ENCODE results near the gene NHLRC4. TPM values are rescaled to one million over a fixed set of nuclear protein-coding genes. Genes with fewer than 3 reads are reported as not detected.

The NHLRC4 gene
- total and polyA plus RNA-seq, 9 of the 15 experiments (the other 6 are each of a cell fraction or from before 2014, with no cell fraction given) = 0.24 to 3.7 (median 1.3) TPM; not detected in 2

DNA sequence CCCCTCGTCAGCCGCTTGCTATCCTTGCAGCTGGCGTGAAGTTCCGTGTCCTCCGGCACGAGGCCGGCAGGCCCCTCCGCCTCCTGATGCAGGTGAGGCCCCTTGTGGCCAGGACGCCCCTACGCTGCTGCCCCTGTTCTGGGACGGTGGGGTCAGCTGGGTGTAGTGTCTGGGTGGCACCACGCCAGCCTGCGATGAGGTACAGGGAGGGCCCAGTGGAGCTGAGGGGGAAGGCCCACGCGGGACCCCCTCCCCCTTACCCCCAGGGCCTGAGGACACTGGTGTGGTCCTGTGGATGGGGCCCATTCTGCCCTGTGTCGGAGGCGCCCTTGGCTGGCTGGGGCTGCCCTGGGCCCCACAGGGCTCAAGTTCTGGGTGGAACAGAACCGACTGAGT, 15.4 kb downstream of the NHLRC4 start:
- Histone ChIP-seq H3K9me1 (ENCODE audit: control insufficient read depth, insufficient read depth, low read length) (peaks cover 7% of the 10 kb centered on the region), H3K27ac (ENCODE audit: extremely low read depth, low read depth, low read length) (no peak overlapping the region), H3K4me2 (ENCODE audit: insufficient read depth, low read length) (no peak overlapping the region), H2AFZ (ENCODE audit: low read depth, low read length) (no peak overlapping the region), H3K36me3 (ENCODE audit: control insufficient read depth, insufficient read depth, low read length) (no peaks in the 10 kb centered on the region; the same call in 2 of the 3 replicates), H3K9ac (ENCODE audit: insufficient read depth in 1 of 2, low read depth in 2 of 2, low read length in 2 of 2) (no peak overlapping the region), H3K4me3 (no peak overlapping the region), H4K20me1 (replicated peaks; ENCODE audit: control insufficient read depth, insufficient read depth, low read length) (peaks cover 10% of the 10 kb centered on the region; the same call in 1 of the 2 replicates), H3K79me2 (ENCODE audit: control insufficient read depth, insufficient read depth, low read length) (0 out of 3 replicates have a peak, but pooled peaks cover 4% of the 10 kb centered on the region), H3K27me3 (ENCODE audit: control insufficient read depth in 2 of 2, insufficient read depth in 2 of 2, low read length in 2 of 2) (no peaks in the 10 kb centered on the region), H3K4me1 (replicated peaks in 1 of 2; ENCODE audit: control insufficient read depth in 2 of 2, insufficient read depth in 2 of 2, low read length in 2 of 2) (peaks cover 0 to 81% of the 10 kb centered on the region in 2 experiments), H3K9me3 (replicated peaks; ENCODE audit: control insufficient read depth, insufficient read depth, low read depth, low read length) (no peaks in the 10 kb centered on the region)
- ATAC-seq (no peak), DNase-seq (ENCODE audit: extremely low read depth in 1 of 4, low spot score in 3 of 4) (no peak), FAIRE-seq (no peak)
- in situ Hi-C loops (cut with MboI) = no loop called here
- TF ChIP-seq HNRNPL (IDR thresholded peaks at IDR 0.05; ENCODE audit: low read depth, low read length) = 0 out of 2 replicates have a peak, but pooled peaks have one; percentile 3
- peak; percentile 46 for TF ChIP-seq POLR2G (IDR thresholded peaks at IDR 0.05; ENCODE audit: low read depth, low read length)
- no peak for TF ChIP-seq NBN (IDR thresholded peaks at IDR 0.05; ENCODE audit: low read depth)
- no TSS peak for BruUV-seq (replicated peaks)
- ChIA-PET POLR2A (interaction anchor here (0.6 to 0.8 kb wide), 2 partner anchors 15 to 56 kb away, joined by 3 to 4 read pairs; partner anchors contain the start of gene NHLRC4), CTCF (ENCODE audit: low intra/inter-chr PET ratio) (no interaction called here)
- WGBS (ENCODE audit: insufficient coverage, low coverage, missing lambda C conversion rate) = 84% methylated on average over 10 of the region's 18 CpGs
- intact Hi-C loops (cut with micrococcal nuclease) = no loop called here

DNA sequence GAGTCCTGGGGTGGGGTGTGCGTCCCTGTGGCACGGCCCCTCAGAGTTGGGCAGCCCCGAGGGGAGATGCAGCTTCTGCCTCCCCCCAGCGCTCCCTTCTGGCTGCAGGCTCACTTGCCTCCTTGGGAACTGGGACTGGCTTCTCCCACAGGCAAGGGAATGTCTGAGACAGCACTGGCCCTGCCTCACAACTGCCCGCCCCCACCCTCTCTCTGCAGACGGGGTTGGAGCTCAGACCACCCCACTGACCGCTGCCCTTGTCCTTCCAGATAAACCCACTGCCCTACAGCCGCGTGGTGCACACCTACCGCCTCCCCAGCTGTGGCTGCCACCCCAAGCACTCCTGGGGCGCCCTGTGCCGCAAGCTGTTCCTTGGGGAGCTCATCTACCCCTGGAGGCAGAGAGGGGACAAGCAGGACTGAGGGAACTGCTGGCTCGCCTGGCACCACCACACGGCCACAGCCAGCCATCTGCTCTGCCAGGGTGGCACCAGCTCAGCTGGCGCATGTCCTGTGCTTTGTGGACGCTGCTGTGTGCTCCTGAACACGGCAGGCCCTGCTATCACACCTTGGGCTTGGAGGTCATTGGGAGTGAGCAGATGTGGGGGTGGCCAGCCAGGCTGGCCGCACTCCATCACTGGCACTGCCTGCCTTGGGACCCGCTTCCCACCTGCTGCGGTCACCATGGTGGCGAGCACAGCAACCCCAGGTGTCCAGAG, 16.0 kb downstream of the NHLRC4 start:
- H4K20me1 ChIP-seq (replicated peaks; ENCODE audit: control insufficient read depth, insufficient read depth, low read length) = peaks cover 10% of the 10 kb centered on the region; the same call in 1 of the 2 replicates
- H3K9me3 ChIP-seq (replicated peaks; ENCODE audit: control insufficient read depth, insufficient read depth, low read depth, low read length) = no peaks in the 10 kb centered on the region
- no peak overlapping the region for H3K27ac ChIP-seq (ENCODE audit: extremely low read depth, low read depth, low read length)
- DNase-seq (ENCODE audit: extremely low read depth in 1 of 4, low spot score in 3 of 4) (no peak), ATAC-seq (no peak), FAIRE-seq (no peak)
- H3K4me2 ChIP-seq (ENCODE audit: insufficient read depth, low read length) = no peak overlapping the region
- no TSS peak for BruUV-seq (replicated peaks)
- 87% methylated on average over 17 of the region's 21 CpGs for WGBS (ENCODE audit: insufficient coverage, low coverage, missing lambda C conversion rate)
- H3K9me1 ChIP-seq (ENCODE audit: control insufficient read depth, insufficient read depth, low read length) = peaks cover 5% of the 10 kb centered on the region
- intact Hi-C loops (cut with micrococcal nuclease) = no loop called here
- peaks cover 10% of the 10 kb centered on the region for H3K79me2 ChIP-seq (ENCODE audit: control insufficient read depth, insufficient read depth, low read length)
- H2AFZ ChIP-seq (ENCODE audit: low read depth, low read length) = no peak overlapping the region
- POLR2A ChIA-PET = interaction anchor here (0.6 to 0.8 kb wide), 3 partner anchors 16 to 363 kb away, joined by 3 to 4 read pairs (median 4); partner anchors contain the start of gene NHLRC4
- H3K27me3 ChIP-seq (ENCODE audit: control insufficient read depth in 2 of 2, insufficient read depth in 2 of 2, low read length in 2 of 2) = no peaks in the 10 kb centered on the region
- in situ Hi-C loops (cut with MboI) = no loop called here
- TF ChIP-seq, protein P1, sequence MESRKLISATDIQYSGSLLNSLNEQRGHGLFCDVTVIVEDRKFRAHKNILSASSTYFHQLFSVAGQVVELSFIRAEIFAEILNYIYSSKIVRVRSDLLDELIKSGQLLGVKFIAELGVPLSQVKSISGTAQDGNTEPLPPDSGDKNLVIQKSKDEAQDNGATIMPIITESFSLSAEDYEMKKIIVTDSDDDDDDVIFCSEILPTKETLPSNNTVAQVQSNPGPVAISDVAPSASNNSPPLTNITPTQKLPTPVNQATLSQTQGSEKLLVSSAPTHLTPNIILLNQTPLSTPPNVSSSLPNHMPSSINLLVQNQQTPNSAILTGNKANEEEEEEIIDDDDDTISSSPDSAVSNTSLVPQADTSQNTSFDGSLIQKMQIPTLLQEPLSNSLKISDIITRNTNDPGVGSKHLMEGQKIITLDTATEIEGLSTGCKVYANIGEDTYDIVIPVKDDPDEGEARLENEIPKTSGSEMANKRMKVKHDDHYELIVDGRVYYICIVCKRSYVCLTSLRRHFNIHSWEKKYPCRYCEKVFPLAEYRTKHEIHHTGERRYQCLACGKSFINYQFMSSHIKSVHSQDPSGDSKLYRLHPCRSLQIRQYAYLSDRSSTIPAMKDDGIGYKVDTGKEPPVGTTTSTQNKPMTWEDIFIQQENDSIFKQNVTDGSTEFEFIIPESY (CRISPR knock-in tag; IDR thresholded peaks at IDR 0.05) = peak; percentile 85; the same call in 1 of the 2 replicates
- TF ChIP-seq RBM22 (IDR thresholded peaks at IDR 0.05; ENCODE audit: low read depth, low read length, poor library complexity, severe bottlenecking) (peak; percentile 7), HNRNPL (IDR thresholded peaks at IDR 0.05; ENCODE audit: low read depth, low read length) (peak; percentile 56; the same call in 1 of the 2 replicates)
- TF ChIP-seq, protein P2, sequence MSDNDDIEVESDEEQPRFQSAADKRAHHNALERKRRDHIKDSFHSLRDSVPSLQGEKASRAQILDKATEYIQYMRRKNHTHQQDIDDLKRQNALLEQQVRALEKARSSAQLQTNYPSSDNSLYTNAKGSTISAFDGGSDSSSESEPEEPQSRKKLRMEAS (CRISPR knock-in tag; IDR thresholded peaks at IDR 0.05) = 0 out of 2 replicates have a peak, but pooled peaks have one; percentile 9
- TF ChIP-seq, protein P3, sequence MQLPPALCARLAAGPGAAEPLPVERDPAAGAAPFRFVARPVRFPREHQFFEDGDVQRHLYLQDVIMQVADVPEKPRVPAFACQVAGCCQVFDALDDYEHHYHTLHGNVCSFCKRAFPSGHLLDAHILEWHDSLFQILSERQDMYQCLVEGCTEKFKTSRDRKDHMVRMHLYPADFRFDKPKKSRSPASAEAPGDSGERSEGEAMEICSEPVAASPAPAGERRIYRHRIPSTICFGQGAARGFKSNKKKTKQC (CRISPR knock-in tag; IDR thresholded peaks at IDR 0.05) = no peak
- peaks cover 4% of the 10 kb centered on the region; the same call in 1 of the 3 replicates for H3K36me3 ChIP-seq (ENCODE audit: control insufficient read depth, insufficient read depth, low read length)
- no peak overlapping the region for H3K4me3 ChIP-seq
- CTCF ChIA-PET (ENCODE audit: low intra/inter-chr PET ratio) = no interaction called here
- peaks cover 5 to 83% of the 10 kb centered on the region in 2 experiments for H3K4me1 ChIP-seq (replicated peaks in 1 of 2; ENCODE audit: control insufficient read depth in 2 of 2, insufficient read depth in 2 of 2, low read length in 2 of 2)
- peak overlapping the region in 1 of 2 experiments; percentile 64; a peak in 2 of 4 replicates for H3K9ac ChIP-seq (ENCODE audit: insufficient read depth in 1 of 2, low read depth in 2 of 2, low read length in 2 of 2)
